B cell (primary cell): ENCODE results near the gene GPER1. TPM values are rescaled to one million over a fixed set of nuclear protein-coding genes. Genes with fewer than 3 reads are reported as not detected.
"Not testable (repeated sequence)": the region's sequence is repeated elsewhere in the genome, so short reads cannot be mapped to it uniquely, and the experiment has no call there.

ENCODE experiments used
- ATAC-seq: fragments of 200-7000 bp; cut with Tn5 transposase; one replicate; pipeline ENCODE4 v1.10.0; 2021; ENCODE audit warnings: low read depth, mild to moderate bottlenecking, moderate number of reproducible peaks, moderate library complexity
- CTCF ChIA-PET: fragments of 350-600 bp; sonication (Branson Sonifier 250); formaldehyde crosslinking; loops from one replicate; lab custom pipeline; 2021; ENCODE audit warnings: antibody characterized with exemption, inconsistent platforms; lab: Charles Lee
- POLR2A ChIA-PET: fragments of 350-600 bp; sonication (Branson Sonifier 250); formaldehyde crosslinking; loops from one replicate; lab custom pipeline; 2021; ENCODE audit warnings: antibody characterized with exemption; lab: Charles Lee
- DNase-seq: peaks from one replicate; pipeline ENCODE4 v3.0.0; 2013
- H2AFZ ChIP-seq: 2 replicates; pipeline ENCODE4 v1.6.1; 2012; ENCODE audit warnings: mild to moderate bottlenecking, low read depth, low read length; ENCODE audit not compliant: insufficient read depth, poor library complexity, severe bottlenecking
- H3K27ac ChIP-seq, 2 donors: 1 replicate in 1 of 2; 2 replicates in 1 of 2; pipeline ENCODE4 v1.5.1; 2012 to 2013; ENCODE audit warnings: low read length in 2 of 2, mild to moderate bottlenecking in 2 of 2, moderate library complexity in 1 of 2
- H3K27me3 ChIP-seq, 4 experiments: fragments of 200-600 bp in 1 of 4; sonication (generic) in 1 of 4; replicated peaks in 1 of 4; 1 replicate in 2 of 4; 2 replicates in 2 of 4; pipeline versions ENCODE4 v1.6.1 to v1.7.0; 2013 to 2016; ENCODE audit warnings: low read length in 3 of 4, mild to moderate bottlenecking in 2 of 4, mixed read lengths in 1 of 4, moderate library complexity in 1 of 4; ENCODE audit not compliant: insufficient read depth in 4 of 4, control insufficient read depth in 3 of 4; ENCODE audit errors: control extremely low read depth in 1 of 4
- H3K36me3 ChIP-seq, 2 experiments: replicated peaks in 1 of 2; 1 replicate in 1 of 2; 2 replicates in 1 of 2; pipeline versions ENCODE4 v1.6.1 to v1.7.1; 2013; ENCODE audit warnings: low read length in 1 of 2; ENCODE audit not compliant: insufficient read depth in 2 of 2, control insufficient read depth in 1 of 2; ENCODE audit errors: control extremely low read depth in 1 of 2, extremely low read depth in 1 of 2
- H3K4me1 ChIP-seq, 2 donors: fragments of 200-600 bp in 1 of 2; sonication (generic) in 1 of 2; 1 replicate in 1 of 2; 2 replicates in 1 of 2; pipeline versions ENCODE4 v1.5.1 to v1.6.1; 2013 to 2017; ENCODE audit warnings: low read length in 2 of 2; ENCODE audit not compliant: control insufficient read depth in 2 of 2, insufficient read depth in 2 of 2
- H3K4me2 ChIP-seq: replicated peaks from 2 replicates; pipeline ENCODE3; 2012; ENCODE audit warnings: mild to moderate bottlenecking, low read depth, low read length; ENCODE audit not compliant: poor library complexity, severe bottlenecking
- H3K4me3 ChIP-seq, 5 experiments: fragments of 200-600 bp in 1 of 5; sonication (generic) in 1 of 5; 1 replicate in 3 of 5; 2 replicates in 2 of 5; pipeline versions ENCODE4 v1.5.1 to v1.7.0; 2011 to 2016; ENCODE audit warnings: low read length in 4 of 5, mild to moderate bottlenecking in 4 of 5, low read depth in 2 of 5, control low read depth in 1 of 5, moderate library complexity in 1 of 5; ENCODE audit not compliant: insufficient read depth in 1 of 5; ENCODE audit errors: control extremely low read depth in 1 of 5, extremely low read depth in 1 of 5
- H3K79me2 ChIP-seq: fragments of 200-600 bp; sonication (generic); one replicate; pipeline ENCODE4 v1.6.0; 2016; ENCODE audit warnings: low read length; ENCODE audit not compliant: control insufficient read depth, insufficient read depth
- H3K9ac ChIP-seq: fragments of 200-600 bp; sonication (generic); 2 replicates; pipeline ENCODE4 v1.6.1; 2017; ENCODE audit warnings: mild to moderate bottlenecking, low read length, moderate library complexity
- H3K9me3 ChIP-seq, 3 donors: one replicate each; pipeline versions ENCODE4 v1.6.1 to v1.7.1; 2013; ENCODE audit warnings: low read length in 2 of 3; ENCODE audit not compliant: control insufficient read depth in 2 of 3, insufficient read depth in 1 of 3; ENCODE audit errors: control extremely low read depth in 1 of 3
- H4K20me1 ChIP-seq: 2 replicates; pipeline ENCODE4 v1.6.0; 2012; ENCODE audit warnings: mild to moderate bottlenecking, low read length; ENCODE audit not compliant: insufficient read depth, control insufficient read depth, poor library complexity, severe bottlenecking
- H3K27ac Mint-ChIP-seq: one replicate; pipeline ENCODE4 v1.8.0; 2021; ENCODE audit warnings: mixed read lengths
- H3K27me3 Mint-ChIP-seq: one replicate; pipeline ENCODE4 v1.8.0; 2021; ENCODE audit warnings: mixed read lengths
- H3K4me1 Mint-ChIP-seq: one replicate; pipeline ENCODE4 v1.8.0; 2021; ENCODE audit warnings: mixed read lengths
- H3K4me3 Mint-ChIP-seq: one replicate; pipeline ENCODE4 v1.8.0; 2021; ENCODE audit warnings: mixed read lengths
- H3K9me3 Mint-ChIP-seq: one replicate; pipeline ENCODE4 v1.8.0; 2022; ENCODE audit warnings: mixed read lengths; ENCODE audit not compliant: insufficient read depth
- CTCF ChIP-seq: fragments of 200-600 bp; IDR thresholded peaks from one replicate; pipeline ENCODE4 v1.8.0; 2022; ENCODE audit warnings: antibody characterized with exemption, mild to moderate bottlenecking
- EZH2 ChIP-seq: IDR thresholded peaks from 2 replicates; pipeline ENCODE4 v1.6.1; 2012; ENCODE audit warnings: borderline replicate concordance, low read depth, mild to moderate bottlenecking, moderate library complexity, low read length; ENCODE audit not compliant: insufficient read depth, poor library complexity, severe bottlenecking
- WGBS: methylation state at CpG from one replicate; pipeline ENCODE4 v1.1.5; 2013; ENCODE audit warnings: missing lambda C conversion rate; ENCODE audit not compliant: insufficient coverage; 5-methylcytosine and 5-hydroxymethylcytosine counted together
- intact Hi-C: fragments of 100-400 bp; cut with micrococcal nuclease; formaldehyde crosslinking; loops from one replicate; pipeline ENCODE4 v1.10.0; 2022
- polyA plus RNA-seq: library from polyadenylated mRNA; depleted of rRNA; stranded (reverse); fragments of >200 nt; gene quantifications from 2 replicates; pipeline ENCODE4 v1.2.3, GENCODE V29; 2012
- total RNA-seq, 2 donors: library from RNA; stranded (reverse); fragments of 120-200 nt in 1 of 2; gene quantifications; 1 replicate in 1 of 2; 2 replicates in 1 of 2; pipeline versions ENCODE4 v1.2.3 to v1.2.4, GENCODE V29; 2013 to 2022

Gene GPER1
- total and polyA plus RNA-seq, 2 donors (not counting 1 experiment from before 2014, with no cell fraction given), result 3.2 to 21.3 TPM

- peaks cover 3% of the 10 kb centered on the region for H3K4me1 Mint-ChIP-seq
- TF ChIP-seq EZH2, result no peak
- no peak for TF ChIP-seq CTCF
- intact Hi-C loops, result no loop called here
- no peak overlapping the region for H3K4me2 ChIP-seq
- H2AFZ ChIP-seq, result no peak overlapping the region
- peaks cover under 1% of the 10 kb centered on the region for H4K20me1 ChIP-seq
- POLR2A ChIA-PET, result interaction anchor here (0.7 to 1.1 kb wide), 3 partner anchors 11 to 45 kb away, joined by 5 to 6 read pairs (median 6); no protein-coding TSS in a partner anchor
- no peaks in the 10 kb centered on the region for H3K36me3 ChIP-seq
- H3K27me3 ChIP-seq, result no peaks in the 10 kb centered on the region
- CTCF ChIA-PET, result interaction anchor here (3.1 kb wide), 1 partner anchor 78 kb away, joined by 19 read pairs; no protein-coding TSS in a partner anchor
- H3K9me3 Mint-ChIP-seq, result no peaks in the 10 kb centered on the region
- no peaks in the 10 kb centered on the region for H3K79me2 ChIP-seq
- H3K9me3 ChIP-seq, result peaks cover 0 to 11% (median 0%) of the 10 kb centered on the region in 3 donors
- ATAC-seq (no peak), DNase-seq (no peak)
- H3K27ac ChIP-seq, result no peak overlapping the region
- 97% methylated on average over 19 of the region's 19 CpGs for WGBS
- no peak overlapping the region for H3K4me3 ChIP-seq
- H3K27ac Mint-ChIP-seq, result no peak overlapping the region
- H3K4me1 ChIP-seq, result no peaks in the 10 kb centered on the region
- peaks cover 3% of the 10 kb centered on the region for H3K27me3 Mint-ChIP-seq
- H3K4me3 Mint-ChIP-seq, result no peak overlapping the region
- no peak overlapping the region for H3K9ac ChIP-seq
These were observed 16.1 kb upstream of the GPER1 start for GRCh38 chr7:1071731-1072254.

GRCh38 chr7:1073142-1073977 lies 14.6 kb upstream of the GPER1 start:
- H3K27me3 Mint-ChIP-seq, result peaks cover 3% of the 10 kb centered on the region
- DNase-seq (no peak), ATAC-seq (no peak)
- H3K9me3 Mint-ChIP-seq, result no peaks in the 10 kb centered on the region
- peaks cover 3% of the 10 kb centered on the region for H3K4me1 Mint-ChIP-seq
- Histone ChIP-seq H3K79me2 (no peaks in the 10 kb centered on the region), H3K27ac (no peak overlapping the region), H3K4me1 (no peaks in the 10 kb centered on the region), H3K9me3 (peaks cover 0 to 11% (median 0%) of the 10 kb centered on the region in 3 donors), H4K20me1 (peaks cover 3% of the 10 kb centered on the region), H3K36me3 (no peaks in the 10 kb centered on the region), H3K27me3 (no peaks in the 10 kb centered on the region), H3K4me3 (no peak overlapping the region), H3K9ac (no peak overlapping the region), H3K4me2 (no peak overlapping the region), H2AFZ (no peak overlapping the region)
- H3K4me3 Mint-ChIP-seq, result no peak overlapping the region
- 31% methylated on average over 30 of the region's 61 CpGs for WGBS
- intact Hi-C loops, result no loop called here
- POLR2A ChIA-PET, result interaction anchor here (0.6 kb wide), 1 partner anchor 117 kb away, joined by 4 read pairs; no protein-coding TSS in a partner anchor
- TF ChIP-seq EZH2 (no peak), CTCF (no peak)
- CTCF ChIA-PET, result interaction anchor here (1.1 to 3.1 kb wide), 4 partner anchors 13 to 102 kb away, joined by 3 to 19 read pairs (median 3); partner anchors contain the start of gene GPER1
- H3K27ac Mint-ChIP-seq, result no peak overlapping the region

GRCh38 chr7:1074018-1074417 lies 13.9 kb upstream of the GPER1 start:
- H3K4me2 ChIP-seq, ATAC-seq, DNase-seq, intact Hi-C loops, POLR2A ChIA-PET, H3K27me3 Mint-ChIP-seq, H3K4me1 Mint-ChIP-seq, H3K27me3 ChIP-seq, H3K4me3 ChIP-seq, H3K27ac ChIP-seq, H3K9ac ChIP-seq, H3K27ac Mint-ChIP-seq, H3K9me3 Mint-ChIP-seq, H3K4me3 Mint-ChIP-seq, H2AFZ ChIP-seq, H4K20me1 ChIP-seq, H3K4me1 ChIP-seq, H3K36me3 ChIP-seq, H3K79me2 ChIP-seq: not testable (repeated sequence)
- WGBS, result 90% methylated on average over 9 of the region's 43 CpGs
- CTCF ChIA-PET, result interaction anchor here (1.2 to 3.1 kb wide), 2 partner anchors 12 to 81 kb away, joined by 3 to 19 read pairs; no protein-coding TSS in a partner anchor
- H3K9me3 ChIP-seq, result peaks cover 0 to 11% (median 0%) of the 10 kb centered on the region in 3 donors
